ES-I3 (cell line): ENCODE measurements around the gene ZNF532.

Experiments used
- H3K36me3 ChIP-seq: 2 replicates; pipeline ENCODE4 v1.6.1; 2013; ENCODE audit warnings: mild to moderate bottlenecking, low read length, control low read depth, moderate library complexity; ENCODE audit not compliant: insufficient read depth
- H3K4me1 ChIP-seq: 2 replicates; pipeline ENCODE4 v1.6.1; 2013; ENCODE audit warnings: mild to moderate bottlenecking, control low read depth, low read length; ENCODE audit not compliant: insufficient read depth
- H3K9ac ChIP-seq: 2 replicates; pipeline ENCODE4 v1.6.1; 2013; ENCODE audit warnings: low read depth, mild to moderate bottlenecking, low read length, moderate library complexity
- H3K9me3 ChIP-seq: 2 replicates; pipeline ENCODE4 v1.6.1; 2013; ENCODE audit warnings: mild to moderate bottlenecking, low read length, moderate library complexity; ENCODE audit not compliant: control insufficient read depth, insufficient read depth

ZNF532 gene

GRCh38 chr18:58860747-58861231 lies 3.9 kb upstream of the ZNF532 start:
- H3K36me3 ChIP-seq, result peaks cover 8% of the 10 kb centered on the region; the same call in 1 of the 2 replicates
- no peaks in the 10 kb centered on the region for H3K9me3 ChIP-seq
- H3K9ac ChIP-seq, result peak overlapping the region; percentile 94
- peaks cover 34% of the 10 kb centered on the region for H3K4me1 ChIP-seq

GRCh38 chr18:58861353-58861752 lies 3.3 kb upstream of the ZNF532 start:
- Histone ChIP-seq H3K9ac (peak overlapping the region; percentile 94), H3K9me3 (no peaks in the 10 kb centered on the region), H3K4me1 (peaks cover 40% of the 10 kb centered on the region), H3K36me3 (peaks cover 11% of the 10 kb centered on the region; the same call in 1 of the 2 replicates)

- no peaks in the 10 kb centered on the region for H3K9me3 ChIP-seq
- H3K4me1 ChIP-seq, result peaks cover 45% of the 10 kb centered on the region
- H3K9ac ChIP-seq, result peak overlapping the region; percentile 94
- H3K36me3 ChIP-seq, result peaks cover 11% of the 10 kb centered on the region; the same call in 1 of the 2 replicates
Measured at GRCh38 chr18:58861861-58862301, 2.8 kb upstream of the ZNF532 start.

- peak overlapping the region; percentile 94 for H3K9ac ChIP-seq
- H3K9me3 ChIP-seq, result no peaks in the 10 kb centered on the region
- H3K36me3 ChIP-seq, result peaks cover 11% of the 10 kb centered on the region; the same call in 1 of the 2 replicates
- peaks cover 49% of the 10 kb centered on the region for H3K4me1 ChIP-seq
Measured at GRCh38 chr18:58862356-58862755, 2.3 kb upstream of the ZNF532 start.

- Histone ChIP-seq H3K4me1 (peaks cover 56% of the 10 kb centered on the region), H3K36me3 (peaks cover 17% of the 10 kb centered on the region; the same call in 1 of the 2 replicates), H3K9ac (peak overlapping the region; percentile 94), H3K9me3 (no peaks in the 10 kb centered on the region)
Measured at GRCh38 chr18:58862851-58863538, 1.7 kb upstream of the ZNF532 start.

- peaks cover 24% of the 10 kb centered on the region; the same call in 1 of the 2 replicates for H3K36me3 ChIP-seq
- H3K9me3 ChIP-seq, result no peaks in the 10 kb centered on the region
- H3K4me1 ChIP-seq, result peaks cover 56% of the 10 kb centered on the region
- H3K9ac ChIP-seq, result peak overlapping the region; percentile 27
Measured at GRCh38 chr18:58863539-58864145, 1.0 kb upstream of the ZNF532 start.

- peaks cover 31% of the 10 kb centered on the region; the same call in 1 of the 2 replicates for H3K36me3 ChIP-seq
- H3K9ac ChIP-seq, result peak overlapping the region; percentile 27
- no peaks in the 10 kb centered on the region for H3K9me3 ChIP-seq
- H3K4me1 ChIP-seq, result peaks cover 52% of the 10 kb centered on the region
Measured at GRCh38 chr18:58865033-58865590, 435 bp downstream of the ZNF532 start.

- Histone ChIP-seq H3K4me1 (peaks cover 46% of the 10 kb centered on the region), H3K36me3 (peaks cover 36% of the 10 kb centered on the region; the same call in 1 of the 2 replicates), H3K9me3 (no peaks in the 10 kb centered on the region), H3K9ac (peak overlapping the region; percentile 27)
Measured at GRCh38 chr18:58865701-58866065, 1.0 kb downstream of the ZNF532 start.

- Histone ChIP-seq H3K9me3 (no peaks in the 10 kb centered on the region), H3K36me3 (peaks cover 42% of the 10 kb centered on the region; the same call in 1 of the 2 replicates), H3K4me1 (peaks cover 40% of the 10 kb centered on the region), H3K9ac (peak overlapping the region; percentile 27)
Measured at GRCh38 chr18:58866066-58866772, 1.5 kb downstream of the ZNF532 start.

GRCh38 chr18:58866773-58867150 lies 2.1 kb downstream of the ZNF532 start:
- Histone ChIP-seq H3K9me3 (no peaks in the 10 kb centered on the region), H3K36me3 (peaks cover 46% of the 10 kb centered on the region; the same call in 1 of the 2 replicates), H3K4me1 (peaks cover 39% of the 10 kb centered on the region), H3K9ac (peak overlapping the region; percentile 35)

- H3K9me3 ChIP-seq, result no peaks in the 10 kb centered on the region
- H3K9ac ChIP-seq, result peak overlapping the region; percentile 35
- H3K4me1 ChIP-seq, result peaks cover 39% of the 10 kb centered on the region
- peaks cover 46% of the 10 kb centered on the region; the same call in 1 of the 2 replicates for H3K36me3 ChIP-seq
Measured at GRCh38 chr18:58867281-58867961, 2.7 kb downstream of the ZNF532 start.

- H3K36me3 ChIP-seq, result peaks cover 51% of the 10 kb centered on the region; the same call in 1 of the 2 replicates
- H3K9ac ChIP-seq, result no peak overlapping the region
- no peaks in the 10 kb centered on the region for H3K9me3 ChIP-seq
- peaks cover 39% of the 10 kb centered on the region for H3K4me1 ChIP-seq
Measured at GRCh38 chr18:58868440-58868839, 3.8 kb downstream of the ZNF532 start.

GRCh38 chr18:58870130-58870529 lies 5.5 kb downstream of the ZNF532 start:
- no peaks in the 10 kb centered on the region for H3K9me3 ChIP-seq
- H3K4me1 ChIP-seq, result peaks cover 35% of the 10 kb centered on the region
- H3K9ac ChIP-seq, result no peak overlapping the region
- H3K36me3 ChIP-seq, result peaks cover 57% of the 10 kb centered on the region

- Histone ChIP-seq H3K9me3 (no peaks in the 10 kb centered on the region), H3K4me1 (peaks cover 30% of the 10 kb centered on the region), H3K9ac (no peak overlapping the region), H3K36me3 (peaks cover 52% of the 10 kb centered on the region)
Measured at GRCh38 chr18:58870621-58871020, 5.9 kb downstream of the ZNF532 start.
